ENCODE data around the gene LDLRAD1.
"Not testable (repeated sequence)": the region's sequence is repeated elsewhere in the genome, so short reads cannot be mapped to it uniquely, and the experiment has no call there.

The LDLRAD1 gene

GRCh38 chr1:53992085-53992874 lies 25.7 kb downstream of the LDLRAD1 start:
- DNase-seq = no peak

GRCh38 chr1:53987880-53988279 lies 30.1 kb downstream of the LDLRAD1 start:
- DNase-seq = peak; percentile 13

- DNase-seq = no peak
These were observed 31.5 kb downstream of the LDLRAD1 start for GRCh38 chr1:53986458-53986857.

- DNase-seq = no peak
These were observed 33.3 kb downstream of the LDLRAD1 start for GRCh38 chr1:53984726-53985125.

- DNase-seq = no peak
These were observed 35.3 kb downstream of the LDLRAD1 start for GRCh38 chr1:53982763-53983104.

- no peak for DNase-seq
These were observed 35.8 kb downstream of the LDLRAD1 start for GRCh38 chr1:53982034-53982762.

- no peak for DNase-seq
These were observed 36.8 kb downstream of the LDLRAD1 start for GRCh38 chr1:53981220-53981619.

GRCh38 chr1:53979712-53980450 lies 38.1 kb downstream of the LDLRAD1 start:
- no peak for DNase-seq

- no peak for DNase-seq
These were observed 42.1 kb downstream of the LDLRAD1 start for GRCh38 chr1:53975861-53976260.

- no peak for DNase-seq
These were observed 46.3 kb downstream of the LDLRAD1 start for GRCh38 chr1:53971718-53972117.

- DNase-seq = not testable (repeated sequence)
These were observed 48.7 kb downstream of the LDLRAD1 start for GRCh38 chr1:53969323-53969722.

- DNase-seq = no peak
These were observed 49.9 kb downstream of the LDLRAD1 start for GRCh38 chr1:53968125-53968513.

GRCh38 chr1:53967409-53968124 lies 50.4 kb downstream of the LDLRAD1 start:
- DNase-seq = no peak

- no peak for DNase-seq
These were observed 51.2 kb downstream of the LDLRAD1 start for GRCh38 chr1:53966794-53967193.

- DNase-seq = no peak
These were observed 53.9 kb downstream of the LDLRAD1 start for GRCh38 chr1:53964109-53964508.

GRCh38 chr1:53963460-53963859 lies 54.5 kb downstream of the LDLRAD1 start:
- DNase-seq = no peak

GRCh38 chr1:53962395-53962794 lies 55.6 kb downstream of the LDLRAD1 start:
- DNase-seq = no peak

GRCh38 chr1:53959664-53960250 lies 58.2 kb downstream of the LDLRAD1 start:
- no peak for DNase-seq

Measured in stimulated activated CD4-positive, alpha-beta T cell treated with anti-CD3 and anti-CD28 coated beads, Interleukin-1b, Interleukin-23, amount 100 ng/mL, for 48 hours (primary cell).